Lower lobe of right lung (tissue), 2 donors: ENCODE results near the gene KLF13. TPM values are rescaled to one million over a fixed set of nuclear protein-coding genes. Genes with fewer than 3 reads are reported as not detected.

Source experiments
- ATAC-seq, 2 donors: fragments of 200-7000 bp; cut with Tn5 transposase; one replicate each; pipeline ENCODE4 v1.9.1; 2020 to 2022; ENCODE audit warnings: mild to moderate bottlenecking in 2 of 2, moderate library complexity in 2 of 2
- DNase-seq: peaks from one replicate; pipeline ENCODE4 v3.0.0-alpha.2; 2020
- H3K27ac ChIP-seq: fragments of 200-600 bp; one replicate; pipeline ENCODE4 v1.8.0; 2022
- H3K27me3 ChIP-seq: fragments of 200-600 bp; one replicate; pipeline ENCODE4 v1.8.0; 2022; ENCODE audit warnings: low read depth
- H3K36me3 ChIP-seq: fragments of 200-600 bp; one replicate; pipeline ENCODE4 v1.8.0; 2022; ENCODE audit warnings: mild to moderate bottlenecking
- H3K4me1 ChIP-seq: fragments of 200-600 bp; one replicate; pipeline ENCODE4 v1.8.0; 2022
- H3K4me3 ChIP-seq: fragments of 200-600 bp; one replicate; pipeline ENCODE4 v1.8.0; 2022; ENCODE audit warnings: mild to moderate bottlenecking
- H3K9me3 ChIP-seq: fragments of 200-600 bp; one replicate; pipeline ENCODE4 v1.8.0; 2022
- CTCF ChIP-seq: fragments of 200-600 bp; IDR thresholded peaks from one replicate; pipeline ENCODE4 v1.8.0; 2022; ENCODE audit warnings: antibody characterized with exemption, mild to moderate bottlenecking
- intact Hi-C: fragments of 100-400 bp; cut with DNase I; formaldehyde crosslinking; loops from one replicate; pipeline ENCODE4 v1.11.0; 2022
- total RNA-seq: library from RNA; stranded (reverse); fragmentation: NEBNext Ultra II Directional; extraction: Animal tissue kit (Norgen Biotek cat#: 25700); gene quantifications from one replicate; pipeline ENCODE4 v1.2.1, GENCODE V29; 2021
- donor health status: DM: no; HTN: yes; CAD: no; lungs with severe emphysema.

Gene KLF13
- total RNA-seq, 1 donor from 2014 or later, result 178 TPM

GRCh38 chr15:31326875-31327668, 437 bp downstream of the KLF13 start:
- ATAC-seq (peak; percentile 42 to 46), DNase-seq (peak; percentile 85)
- intact Hi-C loops, result loop anchor here (10.0 kb wide), 1 partner anchor 112 kb away; no protein-coding TSS in a partner anchor
- H3K27ac ChIP-seq, result peak overlapping the region; percentile 100
- no peak for TF ChIP-seq CTCF
- no peaks in the 10 kb centered on the region for H3K27me3 ChIP-seq
- H3K9me3 ChIP-seq, result no peaks in the 10 kb centered on the region
- peaks cover 49% of the 10 kb centered on the region for H3K4me1 ChIP-seq
- peak overlapping the region; percentile 93 for H3K4me3 ChIP-seq
- H3K36me3 ChIP-seq, result peaks cover 9% of the 10 kb centered on the region

GRCh38 chr15:31327669-31328427, 1.2 kb downstream of the KLF13 start:
- intact Hi-C loops, result loop anchor here (10.0 kb wide), 1 partner anchor 113 kb away; no protein-coding TSS in a partner anchor
- no peaks in the 10 kb centered on the region for H3K9me3 ChIP-seq
- peak; percentile 33 to 50 for ATAC-seq
- H3K4me3 ChIP-seq, result peak overlapping the region; percentile 93
- peak; percentile 87 for DNase-seq
- H3K27me3 ChIP-seq, result no peaks in the 10 kb centered on the region
- peaks cover 9% of the 10 kb centered on the region for H3K36me3 ChIP-seq
- H3K27ac ChIP-seq, result peak overlapping the region; percentile 100
- no peak for TF ChIP-seq CTCF
- H3K4me1 ChIP-seq, result peaks cover 57% of the 10 kb centered on the region

DNA sequence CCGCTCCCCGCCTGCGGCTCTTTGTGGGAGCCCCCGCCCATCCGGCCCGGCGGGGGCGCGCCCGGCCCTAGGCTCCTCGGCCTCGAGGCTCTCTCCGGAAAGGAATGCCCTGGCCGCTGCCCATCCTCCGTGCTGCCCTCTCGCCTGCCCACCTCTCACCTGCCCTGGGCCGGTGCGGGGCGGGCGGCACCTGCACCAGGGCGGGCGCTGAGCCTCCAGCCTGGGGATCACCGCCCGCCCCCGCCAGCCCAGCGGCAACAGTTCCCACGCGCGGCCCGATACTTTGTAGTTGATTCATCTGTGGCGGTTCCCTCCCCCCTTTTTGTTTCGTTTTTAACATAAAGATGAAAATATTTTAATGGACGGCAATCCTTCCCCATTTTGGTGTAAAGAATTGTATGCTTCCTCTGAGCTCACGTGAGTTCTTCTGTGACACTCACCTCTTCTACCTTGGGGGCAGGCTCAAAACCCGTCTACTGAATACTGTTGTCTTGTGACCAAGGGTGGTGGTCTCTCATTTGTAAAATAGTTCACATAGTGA, 1.9 kb downstream of the KLF13 start:
- H3K4me3 ChIP-seq, result peak overlapping the region; percentile 93
- DNase-seq (peak; percentile 83), ATAC-seq (peak; percentile 2 to 3)
- no peaks in the 10 kb centered on the region for H3K27me3 ChIP-seq
- peaks cover 9% of the 10 kb centered on the region for H3K36me3 ChIP-seq
- peak overlapping the region; percentile 100 for H3K27ac ChIP-seq
- peaks cover 62% of the 10 kb centered on the region for H3K4me1 ChIP-seq
- H3K9me3 ChIP-seq, result no peaks in the 10 kb centered on the region
- TF ChIP-seq CTCF, result no peak
- intact Hi-C loops, result loop anchor here (10.0 kb wide), 1 partner anchor 114 kb away; no protein-coding TSS in a partner anchor

- peaks cover 9% of the 10 kb centered on the region for H3K36me3 ChIP-seq
- no peaks in the 10 kb centered on the region for H3K9me3 ChIP-seq
- no peak for TF ChIP-seq CTCF
- ATAC-seq (no peak), DNase-seq (peak; percentile 72)
- intact Hi-C loops, result loop anchor here (10.0 kb wide), 1 partner anchor 114 kb away; no protein-coding TSS in a partner anchor
- peak overlapping the region; percentile 100 for H3K27ac ChIP-seq
- peak overlapping the region; percentile 93 for H3K4me3 ChIP-seq
- H3K27me3 ChIP-seq, result no peaks in the 10 kb centered on the region
- peaks cover 62% of the 10 kb centered on the region for H3K4me1 ChIP-seq
Measured at GRCh38 chr15:31328969-31329639, 2.5 kb downstream of the KLF13 start.

DNA sequence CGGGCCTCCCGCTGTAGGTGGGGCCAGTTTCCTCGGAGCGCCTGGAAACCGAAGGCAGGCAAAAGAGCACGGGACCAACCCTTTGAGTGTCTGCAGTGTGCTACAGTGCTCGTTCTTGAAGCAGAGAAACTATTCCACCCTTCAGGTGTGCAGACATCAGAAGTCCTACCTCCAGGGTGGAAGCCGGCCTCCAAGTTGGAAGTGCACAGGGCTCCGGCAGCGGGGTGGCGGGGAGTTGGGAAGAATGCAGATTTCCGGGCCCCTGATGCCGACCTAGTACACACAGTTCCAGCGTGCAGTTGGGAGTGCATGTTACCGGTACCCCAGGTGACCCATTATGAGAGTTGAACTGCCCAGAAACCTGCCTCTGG, 3.0 kb downstream of the KLF13 start:
- intact Hi-C loops, result loop anchor here (10.0 kb wide), 1 partner anchor 115 kb away; no protein-coding TSS in a partner anchor
- no peak for TF ChIP-seq CTCF
- peak overlapping the region; percentile 93 for H3K4me3 ChIP-seq
- ATAC-seq (no peak), DNase-seq (peak; percentile 48)
- H3K36me3 ChIP-seq, result peaks cover 9% of the 10 kb centered on the region
- H3K27me3 ChIP-seq, result no peaks in the 10 kb centered on the region
- H3K4me1 ChIP-seq, result peaks cover 62% of the 10 kb centered on the region
- no peaks in the 10 kb centered on the region for H3K9me3 ChIP-seq
- peak overlapping the region; percentile 100 for H3K27ac ChIP-seq
